Measurements from ENCODE around the gene GLP2R. TPM values are rescaled to one million over a fixed set of nuclear protein-coding genes. Genes with fewer than 3 reads are reported as not detected.
A peak's percentile ranks its signal among the peaks of the same experiment; 100 is the strongest.

GLP2R gene
- total and polyA plus RNA-seq, 10 of the 15 experiments (the other 5 are each of a cell fraction or from before 2014, with no cell fraction given) = not detected

DNA sequence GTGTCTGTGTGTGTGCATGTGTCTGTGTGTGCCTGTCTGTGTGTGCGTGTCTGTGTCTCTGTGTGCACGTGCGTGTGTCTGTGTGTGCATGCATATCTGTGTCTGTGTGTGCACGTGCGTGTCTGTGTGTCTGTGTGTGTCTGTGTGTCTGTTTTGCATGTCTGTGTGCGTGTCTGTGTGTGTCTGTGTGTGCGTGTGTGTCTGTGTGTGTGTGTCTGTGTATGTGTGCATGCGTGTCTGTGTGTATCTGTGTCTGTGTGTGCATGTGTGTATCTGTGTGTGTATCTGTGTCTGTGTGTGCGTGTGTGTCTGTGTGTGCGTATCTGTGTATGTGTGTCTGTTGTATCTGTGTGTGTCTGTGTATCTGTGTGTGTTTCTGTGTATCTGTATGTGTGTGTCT lies 9.3 kb upstream of the GLP2R start:
- RAD21 ChIA-PET (ENCODE audit: unreplicated experiment) = no interaction called here
- DNase-seq (ENCODE audit: low read depth, low spot score) (no peak), ATAC-seq (no peak), FAIRE-seq (no peak)
- CTCF ChIA-PET = no interaction called here
- Histone ChIP-seq H3K4me1 (ENCODE audit: control insufficient read depth, insufficient read depth, low read length) (no peaks in the 10 kb centered on the region), H3K9me3 (replicated peaks; ENCODE audit: control insufficient read depth, insufficient read depth, low read length) (no peaks in the 10 kb centered on the region), H3K4me2 (ENCODE audit: control insufficient read depth, insufficient read depth) (no peak overlapping the region), H3K79me2 (ENCODE audit: control insufficient read depth, insufficient read depth, low read length) (no peaks in the 10 kb centered on the region), H3K27ac (ENCODE audit: control insufficient read depth, insufficient read depth) (no peak overlapping the region), H2AFZ (ENCODE audit: control insufficient read depth, low read depth, low read length) (no peak overlapping the region), H3K9ac (ENCODE audit: control insufficient read depth, insufficient read depth, low read length) (no peak overlapping the region), H3K4me3 (no peak overlapping the region), H3K27me3 (replicated peaks in 1 of 2; ENCODE audit: control insufficient read depth in 2 of 2, insufficient read depth in 2 of 2, low read length in 1 of 2) (no peaks in the 10 kb centered on the region), H4K20me1 (ENCODE audit: control insufficient read depth, insufficient read depth) (no peaks in the 10 kb centered on the region), H3K36me3 (ENCODE audit: control insufficient read depth in 2 of 2, insufficient read depth in 2 of 2, low read length in 1 of 2) (no peaks in the 10 kb centered on the region)
- in situ Hi-C loops (cut with MboI) (no loop called here), intact Hi-C loops (cut with micrococcal nuclease; ENCODE audit: unreplicated experiment) (no loop called here)
- WGBS (ENCODE audit: insufficient coverage, insufficient replicate concordance, low lambda C conversion rate, missing lambda C conversion rate) = 20% methylated on average over 7 of the region's 10 CpGs
- BruUV-seq (replicated peaks) = no TSS peak
- POLR2A ChIA-PET = interaction anchor here (0.5 kb wide), 1 partner anchor 131 kb away, joined by 4 read pairs; no protein-coding TSS in a partner anchor
- TF ChIP-seq, protein P1, sequence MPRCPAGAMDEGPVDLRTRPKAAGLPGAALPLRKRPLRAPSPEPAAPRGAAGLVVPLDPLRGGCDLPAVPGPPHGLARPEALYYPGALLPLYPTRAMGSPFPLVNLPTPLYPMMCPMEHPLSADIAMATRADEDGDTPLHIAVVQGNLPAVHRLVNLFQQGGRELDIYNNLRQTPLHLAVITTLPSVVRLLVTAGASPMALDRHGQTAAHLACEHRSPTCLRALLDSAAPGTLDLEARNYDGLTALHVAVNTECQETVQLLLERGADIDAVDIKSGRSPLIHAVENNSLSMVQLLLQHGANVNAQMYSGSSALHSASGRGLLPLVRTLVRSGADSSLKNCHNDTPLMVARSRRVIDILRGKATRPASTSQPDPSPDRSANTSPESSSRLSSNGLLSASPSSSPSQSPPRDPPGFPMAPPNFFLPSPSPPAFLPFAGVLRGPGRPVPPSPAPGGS (IDR thresholded peaks at IDR 0.05; ENCODE audit: borderline replicate concordance, insufficient read depth, low read depth, low read length, poor library complexity, severe bottlenecking) = peak; percentile 78
- TF ChIP-seq CREB1 (IDR thresholded peaks at IDR 0.05; ENCODE audit: low read depth) = no peak
- SMC1A ChIA-PET (ENCODE audit: uncharacterized antibody, unreplicated experiment) = no interaction called here

DNA sequence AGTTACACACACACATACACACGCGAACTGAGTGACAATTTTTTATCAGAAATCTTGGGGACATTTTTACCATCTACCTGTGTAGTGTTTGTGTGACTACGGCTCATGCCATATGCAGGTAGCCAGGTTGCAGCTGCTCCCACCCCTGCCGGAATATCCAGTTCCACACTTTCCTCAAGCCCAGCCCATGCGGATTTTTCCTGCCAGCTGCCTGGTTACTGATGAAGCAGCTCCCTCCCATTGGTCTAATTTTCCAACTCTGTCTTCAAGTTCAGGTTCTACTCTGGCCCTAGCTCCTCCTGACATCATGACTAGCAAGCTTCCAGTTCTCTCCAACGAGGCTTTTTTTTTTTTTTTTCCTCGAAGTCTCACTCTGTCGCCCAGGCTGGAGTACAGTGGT lies 8.6 kb upstream of the GLP2R start:
- Histone ChIP-seq H3K4me2 (ENCODE audit: control insufficient read depth, insufficient read depth) (no peak overlapping the region), H3K36me3 (ENCODE audit: control insufficient read depth in 2 of 2, insufficient read depth in 2 of 2, low read length in 1 of 2) (no peaks in the 10 kb centered on the region), H3K4me3 (no peak overlapping the region), H3K9ac (ENCODE audit: control insufficient read depth, insufficient read depth, low read length) (no peak overlapping the region), H4K20me1 (ENCODE audit: control insufficient read depth, insufficient read depth) (no peaks in the 10 kb centered on the region), H3K27me3 (replicated peaks in 1 of 2; ENCODE audit: control insufficient read depth in 2 of 2, insufficient read depth in 2 of 2, low read length in 1 of 2) (no peaks in the 10 kb centered on the region), H3K9me3 (replicated peaks; ENCODE audit: control insufficient read depth, insufficient read depth, low read length) (no peaks in the 10 kb centered on the region), H3K79me2 (ENCODE audit: control insufficient read depth, insufficient read depth, low read length) (no peaks in the 10 kb centered on the region), H3K27ac (ENCODE audit: control insufficient read depth, insufficient read depth) (no peak overlapping the region), H2AFZ (ENCODE audit: control insufficient read depth, low read depth, low read length) (no peak overlapping the region), H3K4me1 (ENCODE audit: control insufficient read depth, insufficient read depth, low read length) (no peaks in the 10 kb centered on the region)
- intact Hi-C loops (cut with micrococcal nuclease; ENCODE audit: unreplicated experiment) (no loop called here), in situ Hi-C loops (cut with MboI) (no loop called here)
- TF ChIP-seq ZSCAN29 (IDR thresholded peaks at IDR 0.05) = no peak
- TF ChIP-seq CEBPB (IDR thresholded peaks at IDR 0.05; ENCODE audit: borderline replicate concordance in 1 of 2, low read depth in 2 of 2, low read length in 2 of 2) = no peak
- TF ChIP-seq RFX5 (IDR thresholded peaks at IDR 0.05; ENCODE audit: low read depth, low read length) = peak; percentile 79; the same call in 1 of the 2 replicates
- ATAC-seq = no peak
- CTCF ChIA-PET = no interaction called here
- POLR2A ChIA-PET = no interaction called here
- DNase-seq (ENCODE audit: low read depth, low spot score) = no peak
- BruUV-seq (replicated peaks) = no TSS peak
- FAIRE-seq = no peak
- SMC1A ChIA-PET (ENCODE audit: uncharacterized antibody, unreplicated experiment) = no interaction called here
- RAD21 ChIA-PET (ENCODE audit: unreplicated experiment) = no interaction called here
- 44% methylated on average over 8 of the region's 8 CpGs for WGBS (ENCODE audit: insufficient coverage, insufficient replicate concordance, low lambda C conversion rate, missing lambda C conversion rate)
